Stimulated activated naive CD8-positive, alpha-beta T cell treated with anti-CD3 and anti-CD28 coated beads, Interleukin-15, amount 100 ng/mL, for 72 hours (primary cell): ENCODE measurements around the gene AGRN.
"Not testable (repeated sequence)": the region's sequence is repeated elsewhere in the genome, so short reads cannot be mapped to it uniquely, and the experiment has no call there.

Source experiments
- ATAC-seq: fragments of 150-1000 bp; cut with Tn5 transposase; 2 replicates; pipeline ENCODE4 v1.10.0; 2021; ENCODE audit warnings: mild to moderate bottlenecking, moderate library complexity
- DNase-seq, 2 donors: peaks; one replicate each; pipeline ENCODE4 v3.0.0; 2021 to 2022
- H3K27ac Mint-ChIP-seq, 2 donors: one replicate each; pipeline ENCODE4 v1.8.0; 2022; ENCODE audit warnings: mild to moderate bottlenecking in 2 of 2, mixed read lengths in 2 of 2, moderate library complexity in 2 of 2
- H3K27me3 Mint-ChIP-seq: one replicate; pipeline ENCODE4 v1.8.0; 2022; ENCODE audit warnings: mixed read lengths
- H3K4me1 Mint-ChIP-seq: one replicate; pipeline ENCODE4 v1.8.0; 2022; ENCODE audit warnings: mild to moderate bottlenecking, mixed read lengths
- H3K4me3 Mint-ChIP-seq, 2 donors: one replicate each; pipeline ENCODE4 v1.8.0; 2022; ENCODE audit warnings: mild to moderate bottlenecking in 2 of 2, mixed read lengths in 2 of 2, moderate library complexity in 1 of 2
- H3K9me3 Mint-ChIP-seq, 2 donors: one replicate each; pipeline ENCODE4 v1.8.0; 2022; ENCODE audit warnings: mixed read lengths in 2 of 2

Gene AGRN

GRCh38 chr1:1020000-1020404 is at the start of gene AGRN:
AGRN (plus strand) TSS chr1:1020120; CDS start chr1:1020173, 53 bp downstream.
- no peaks in the 10 kb centered on the region for H3K9me3 Mint-ChIP-seq
- H3K27me3 Mint-ChIP-seq, result peaks cover 15% of the 10 kb centered on the region
- DNase-seq (peak in 1 of 2 donors; percentile 51), ATAC-seq (peak; percentile 34)
- peak within 1 kb of the TSS; percentile 69 to 84 for H3K4me3 Mint-ChIP-seq
- H3K4me1 Mint-ChIP-seq, result peaks cover 38% of the 10 kb centered on the region
- peak within 1 kb of the TSS in 1 of 2 donors; percentile 19 for H3K27ac Mint-ChIP-seq

- DNase-seq (no peak), ATAC-seq (no peak)
- Mint-ChIP-seq H3K4me1 (peaks cover 19% of the 10 kb centered on the region), H3K27ac (no peak overlapping the region), H3K4me3 (no peak overlapping the region), H3K27me3 (peaks cover 73% of the 10 kb centered on the region), H3K9me3 (no peaks in the 10 kb centered on the region)
Observed at GRCh38 chr1:970242-970972, 49.5 kb upstream of the AGRN start.

GRCh38 chr1:970973-971730 is 48.8 kb upstream of the AGRN start:
- no peak overlapping the region for H3K27ac Mint-ChIP-seq

GRCh38 chr1:971751-972506 is 48.0 kb upstream of the AGRN start:
- peaks cover 14% of the 10 kb centered on the region for H3K4me1 Mint-ChIP-seq
- no peak overlapping the region for H3K4me3 Mint-ChIP-seq
- no peaks in the 10 kb centered on the region for H3K9me3 Mint-ChIP-seq
- H3K27me3 Mint-ChIP-seq, result peaks cover 82% of the 10 kb centered on the region
- DNase-seq, result no peak
- no peak overlapping the region for H3K27ac Mint-ChIP-seq
- no peak for ATAC-seq

More at GRCh38 chr1:970973-971730, 48.8 kb upstream of the AGRN start:
- DNase-seq (no peak), ATAC-seq (no peak)
- no peak overlapping the region for H3K4me3 Mint-ChIP-seq
- peaks cover 19% of the 10 kb centered on the region for H3K4me1 Mint-ChIP-seq
- no peaks in the 10 kb centered on the region for H3K9me3 Mint-ChIP-seq
- peaks cover 81% of the 10 kb centered on the region for H3K27me3 Mint-ChIP-seq

DNA sequence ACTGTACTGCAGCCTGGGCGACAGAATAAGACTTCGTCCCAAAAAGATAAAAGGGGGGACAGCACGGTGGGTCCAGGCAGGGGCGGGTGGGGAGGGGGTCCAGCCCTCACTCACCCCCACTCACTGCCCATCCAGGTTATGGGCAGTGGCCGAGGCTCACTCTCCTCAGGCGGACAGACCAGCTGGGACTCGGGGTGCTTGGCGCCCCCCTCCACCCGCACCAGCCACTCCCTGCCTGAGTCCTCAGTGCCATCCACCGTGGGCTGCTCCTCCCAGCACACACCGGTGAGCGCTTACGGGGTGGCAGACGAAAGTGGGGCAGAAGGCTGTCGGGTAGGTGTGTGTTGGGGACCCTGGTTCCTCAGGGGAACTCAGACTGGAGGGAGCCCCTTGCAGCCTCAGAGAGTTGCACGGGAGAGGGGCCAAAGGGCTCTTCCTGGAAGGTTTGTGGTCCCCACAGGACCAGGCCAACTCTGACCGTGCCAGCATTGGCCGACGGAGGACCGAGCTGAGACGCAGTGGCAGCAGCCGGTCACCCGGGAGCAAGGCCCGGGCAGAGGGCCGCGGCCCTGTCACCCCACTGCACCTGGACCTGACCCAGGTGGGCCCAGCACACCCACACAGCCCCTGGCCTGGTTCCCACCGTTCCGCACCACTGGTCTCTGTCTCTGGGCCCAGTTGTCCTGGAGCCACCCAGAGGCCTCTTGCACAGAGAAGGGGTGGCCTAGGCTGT is 47.0 kb upstream of the AGRN start:
- Mint-ChIP-seq H3K9me3 (peaks cover 0 to under 1% of the 10 kb centered on the region in 2 donors), H3K4me1 (peaks cover 8% of the 10 kb centered on the region)

GRCh38 chr1:973459-974292 is 46.2 kb upstream of the AGRN start:
- Mint-ChIP-seq H3K9me3 (peaks cover 0 to 7% of the 10 kb centered on the region in 2 donors), H3K27me3 (peaks cover 82% of the 10 kb centered on the region), H3K27ac (no peak overlapping the region), H3K4me3 (no peak overlapping the region), H3K4me1 (peaks cover 13% of the 10 kb centered on the region)
- no peak for DNase-seq
- no peak for ATAC-seq

More for the DNA sequence above, 47.0 kb upstream of the AGRN start:
- peaks cover 82% of the 10 kb centered on the region for H3K27me3 Mint-ChIP-seq
- DNase-seq, result no peak
- no peak overlapping the region for H3K27ac Mint-ChIP-seq
- no peak overlapping the region for H3K4me3 Mint-ChIP-seq
- no peak for ATAC-seq

- no peak for DNase-seq
Observed at GRCh38 chr1:974293-974640, 45.7 kb upstream of the AGRN start.

GRCh38 chr1:974687-975328 is 45.1 kb upstream of the AGRN start:
- Mint-ChIP-seq H3K27me3 (peaks cover 70% of the 10 kb centered on the region), H3K4me1 (peaks cover 13% of the 10 kb centered on the region), H3K4me3 (no peak overlapping the region), H3K9me3 (peaks cover 0 to 7% of the 10 kb centered on the region in 2 donors), H3K27ac (no peak overlapping the region)
- ATAC-seq (no peak), DNase-seq (no peak)

More at GRCh38 chr1:974293-974640, 45.7 kb upstream of the AGRN start:
- H3K27ac Mint-ChIP-seq, result no peak overlapping the region
- peaks cover 0 to 7% of the 10 kb centered on the region in 2 donors for H3K9me3 Mint-ChIP-seq
- no peak for ATAC-seq
- peaks cover 76% of the 10 kb centered on the region for H3K27me3 Mint-ChIP-seq
- no peak overlapping the region for H3K4me3 Mint-ChIP-seq
- peaks cover 13% of the 10 kb centered on the region for H3K4me1 Mint-ChIP-seq

DNA sequence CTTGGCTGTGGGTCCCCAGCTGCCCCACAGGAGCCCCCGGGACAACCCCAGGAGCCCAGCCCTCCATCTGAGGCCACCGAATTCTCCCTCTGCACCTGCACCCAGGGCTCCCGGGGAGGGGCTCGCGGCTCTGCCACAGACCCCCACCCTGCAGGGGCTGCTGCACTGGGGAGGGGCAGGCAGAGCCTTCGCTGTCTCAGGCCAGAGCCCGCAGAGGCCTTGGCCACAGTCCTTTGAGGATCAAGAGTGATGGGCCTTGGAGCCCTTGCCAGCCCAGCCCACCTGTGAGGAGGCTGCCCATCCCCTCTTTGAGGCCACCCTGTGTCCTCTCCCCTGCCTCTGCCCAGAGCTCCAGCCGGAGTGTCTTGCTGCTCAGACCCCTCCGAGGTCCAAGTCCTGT is 44.6 kb upstream of the AGRN start:
- ATAC-seq (no peak), DNase-seq (no peak)
- no peak overlapping the region for H3K4me3 Mint-ChIP-seq
- no peak overlapping the region for H3K27ac Mint-ChIP-seq
- H3K4me1 Mint-ChIP-seq, result peaks cover 13% of the 10 kb centered on the region
- peaks cover 0 to 7% of the 10 kb centered on the region in 2 donors for H3K9me3 Mint-ChIP-seq
- H3K27me3 Mint-ChIP-seq, result peaks cover 65% of the 10 kb centered on the region

- H3K27me3 Mint-ChIP-seq, result peaks cover 58% of the 10 kb centered on the region
- no peak overlapping the region for H3K27ac Mint-ChIP-seq
- H3K4me1 Mint-ChIP-seq, result peaks cover 13% of the 10 kb centered on the region
- peak overlapping the region; percentile 9 to 29 for H3K4me3 Mint-ChIP-seq
- DNase-seq, result peak; percentile 70 to 71
- peaks cover 0 to 7% of the 10 kb centered on the region in 2 donors for H3K9me3 Mint-ChIP-seq
- ATAC-seq, result peak; percentile 81
Observed at GRCh38 chr1:975896-976683, 43.8 kb upstream of the AGRN start.

DNA sequence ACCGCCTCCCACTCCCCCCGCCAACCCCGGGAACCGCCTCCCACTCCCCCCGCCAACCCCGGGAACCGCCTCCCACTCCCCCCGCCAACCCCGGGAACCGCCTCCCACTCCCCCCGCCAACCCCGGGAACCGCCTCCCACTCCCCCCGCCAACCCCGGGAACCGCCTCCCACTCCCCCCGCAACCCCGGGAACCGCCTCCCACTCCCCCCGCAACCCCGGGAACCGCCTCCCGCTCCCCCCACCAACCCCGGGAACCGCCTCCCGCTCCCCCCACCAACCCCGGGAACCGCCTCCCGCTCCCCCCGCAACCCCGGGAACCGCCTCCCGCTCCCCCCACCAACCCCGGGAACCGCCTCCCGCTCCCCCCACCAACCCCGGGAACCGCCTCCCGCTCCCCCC is 43.1 kb upstream of the AGRN start:
- H3K27ac Mint-ChIP-seq, H3K9me3 Mint-ChIP-seq, H3K4me3 Mint-ChIP-seq, ATAC-seq, DNase-seq: not testable (repeated sequence)
- H3K27me3 Mint-ChIP-seq, result peaks cover 51% of the 10 kb centered on the region
- H3K4me1 Mint-ChIP-seq, result peaks cover 13% of the 10 kb centered on the region

DNA sequence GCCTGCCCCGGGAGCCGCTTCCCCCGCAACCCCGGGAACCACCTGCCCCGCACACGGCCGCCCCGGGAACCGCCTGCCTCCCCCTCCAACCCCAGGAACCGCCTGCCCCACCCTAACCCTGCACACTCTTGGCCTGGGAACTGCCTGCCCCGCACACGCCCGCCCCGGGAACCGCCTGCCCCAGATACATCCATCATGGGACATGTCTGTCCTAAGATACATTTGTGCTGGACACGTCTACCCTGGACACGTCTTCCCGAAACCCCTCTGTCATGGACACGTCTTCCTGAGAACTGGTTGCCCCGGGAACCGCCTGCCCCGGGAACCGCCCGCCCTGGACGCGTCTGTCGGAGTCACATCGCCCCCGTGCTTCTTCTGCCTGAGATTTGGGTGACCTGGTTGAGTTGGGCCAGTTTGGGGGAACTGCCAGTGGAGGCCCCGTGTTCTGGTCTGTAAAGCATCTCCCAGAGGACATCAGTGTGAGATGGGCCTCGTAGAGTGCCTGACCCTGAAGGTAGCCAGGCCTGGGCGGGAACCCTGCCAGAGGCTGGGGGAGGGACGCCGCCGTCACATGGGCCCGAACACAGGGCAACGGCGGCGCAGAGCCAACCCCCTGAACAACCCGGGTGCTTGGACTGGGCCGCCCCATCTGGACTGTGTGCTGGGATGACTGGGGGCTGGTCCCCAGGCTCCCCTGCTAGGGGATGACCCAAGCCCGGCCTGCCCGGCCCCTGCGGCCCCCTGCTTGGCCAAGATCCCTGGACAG is 41.7 kb upstream of the AGRN start:
- ATAC-seq (no peak), DNase-seq (no peak)
- H3K4me1 Mint-ChIP-seq, result peaks cover 13% of the 10 kb centered on the region
- peaks cover 49% of the 10 kb centered on the region for H3K27me3 Mint-ChIP-seq
- peaks cover 0 to 7% of the 10 kb centered on the region in 2 donors for H3K9me3 Mint-ChIP-seq
- H3K27ac Mint-ChIP-seq, result no peak overlapping the region
- H3K4me3 Mint-ChIP-seq, result peak overlapping the region in 1 of 2 donors; percentile 34
